HepG2 (cell line): ENCODE results near the gene FCAR.
"Not testable (repeated sequence)": the region's sequence is repeated elsewhere in the genome, so short reads cannot be mapped to it uniquely, and the experiment has no call there.

Experiments
- CBX5 ChIP-seq: sonication (generic); formaldehyde crosslinking; IDR thresholded peaks from 2 replicates; pipeline ENCODE4 v1.4.0; 2020; ENCODE audit warnings: missing genetic modification reagents, borderline replicate concordance
- CTCF ChIP-seq: sonication (generic); formaldehyde crosslinking; IDR thresholded peaks from 2 replicates; pipeline ENCODE4 v1.5.0; 2020; ENCODE audit warnings: mild to moderate bottlenecking, missing genetic modification reagents, moderate library complexity
- KDM4B ChIP-seq: sonication (generic); formaldehyde crosslinking; IDR thresholded peaks from 2 replicates; pipeline ENCODE4 v1.4.0; 2020; ENCODE audit warnings: missing genetic modification reagents
- KLF9 ChIP-seq: IDR thresholded peaks from 2 replicates; pipeline ENCODE4 v1.6.1; 2016; ENCODE audit warnings: low read depth
- REST ChIP-seq, 2 experiments: IDR thresholded peaks; 2 replicates each; pipeline ENCODE4 v1.6.1; 2011 to 2012; ENCODE audit warnings: low read length in 2 of 2, borderline replicate concordance in 1 of 2, low read depth in 1 of 2, mild to moderate bottlenecking in 1 of 2, moderate library complexity in 1 of 2

GRCh38 chr19:54837522-54837921 is 36.5 kb upstream of the FCAR start:
- not testable (repeated sequence) for TF ChIP-seq REST (IDR thresholded peaks at IDR 0.05; ENCODE audit: borderline replicate concordance in 1 of 2, low read depth in 1 of 2, low read length in 2 of 2); KLF9 (CRISPR knock-in tag); CTCF; KDM4B (CRISPR knock-in tag); CBX5 (CRISPR knock-in tag)
